Activated CD4-positive, alpha-beta T cell treated with anti-CD3 and anti-CD28 coated beads, Interleukin-2, amount 50 U/mL, for 24 hours (primary cell): Measurements from ENCODE around the gene CRMP1.
"Not testable (repeated sequence)": the region's sequence is repeated elsewhere in the genome, so short reads cannot be mapped to it uniquely, and the experiment has no call there.

Experiments
- DNase-seq, 2 donors: peaks; one replicate each; pipeline ENCODE4 v3.0.0-alpha.2; 2020; ENCODE audit warnings: low read depth in 1 of 2, low spot score in 1 of 2

CRMP1 gene

DNA sequence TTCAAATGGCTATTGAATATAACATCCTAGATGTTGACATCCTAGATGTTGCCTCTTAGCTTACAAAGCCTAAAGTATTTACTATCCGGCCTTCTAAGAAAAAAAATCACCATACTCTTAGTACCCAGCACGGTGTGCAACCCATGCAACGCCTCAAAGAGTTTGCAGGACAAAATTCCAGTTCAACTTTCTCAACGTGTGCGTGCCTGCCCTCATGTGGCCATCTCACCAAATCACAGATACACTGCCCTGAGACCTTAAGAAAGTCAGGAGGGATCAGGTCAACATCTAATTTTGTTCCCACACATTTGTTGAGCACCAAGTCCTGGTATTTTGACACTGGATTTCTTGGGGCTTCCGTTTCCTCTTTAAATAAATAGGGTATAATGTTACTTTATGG, 68.3 kb downstream of the CRMP1 start:
- no peak for DNase-seq

DNA sequence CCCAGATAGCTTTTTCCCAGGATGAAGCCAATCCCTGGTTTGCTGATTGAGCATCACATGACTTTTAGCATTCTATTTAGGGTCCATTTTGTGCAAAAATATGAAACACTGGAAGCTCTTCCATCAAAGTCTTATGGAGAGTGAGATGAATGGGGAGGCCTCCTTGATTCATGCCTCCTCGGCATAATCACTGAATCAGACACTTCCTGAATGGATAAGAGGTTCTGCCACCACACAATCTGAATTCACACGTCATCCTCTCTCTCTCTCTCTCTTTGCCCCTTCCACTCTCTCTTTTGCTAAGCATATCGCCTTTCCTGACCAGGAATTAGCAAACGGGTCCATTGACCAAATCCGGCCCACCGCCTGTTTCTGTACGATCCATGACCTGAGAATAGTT, 68.7 kb downstream of the CRMP1 start:
- no peak for DNase-seq

DNA sequence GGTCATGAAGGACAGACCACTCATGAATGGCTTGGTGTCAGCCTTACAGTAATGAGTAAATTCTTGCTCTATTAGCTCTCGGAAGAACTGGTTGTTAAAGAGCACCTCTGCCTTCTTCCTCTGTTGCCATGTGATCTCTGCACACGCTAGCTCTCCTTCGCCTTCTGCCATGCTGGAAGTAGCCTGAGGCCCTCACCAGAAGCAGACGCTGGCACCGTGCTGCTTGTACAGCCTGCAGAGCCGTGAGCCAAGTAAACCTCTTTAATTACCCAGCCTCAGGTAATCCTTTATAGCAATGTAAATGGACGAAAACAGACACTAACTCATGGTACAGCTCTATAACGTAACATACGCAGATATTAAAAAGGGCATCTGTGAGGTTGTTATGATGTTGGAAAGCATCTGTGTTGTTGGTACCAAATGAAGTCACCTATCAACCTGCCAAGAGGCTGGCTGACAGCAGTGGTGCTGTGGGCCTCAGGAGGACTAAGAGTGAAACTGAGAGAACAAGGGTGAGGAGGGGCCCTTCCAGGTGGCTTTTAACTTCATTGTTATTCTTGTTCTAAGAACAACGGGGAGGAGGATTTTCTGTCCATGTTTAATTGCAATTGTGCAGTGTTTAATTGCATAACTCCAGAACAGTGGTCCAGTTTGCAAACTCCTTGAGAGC, 69.2 kb downstream of the CRMP1 start:
- no peak for DNase-seq

DNA sequence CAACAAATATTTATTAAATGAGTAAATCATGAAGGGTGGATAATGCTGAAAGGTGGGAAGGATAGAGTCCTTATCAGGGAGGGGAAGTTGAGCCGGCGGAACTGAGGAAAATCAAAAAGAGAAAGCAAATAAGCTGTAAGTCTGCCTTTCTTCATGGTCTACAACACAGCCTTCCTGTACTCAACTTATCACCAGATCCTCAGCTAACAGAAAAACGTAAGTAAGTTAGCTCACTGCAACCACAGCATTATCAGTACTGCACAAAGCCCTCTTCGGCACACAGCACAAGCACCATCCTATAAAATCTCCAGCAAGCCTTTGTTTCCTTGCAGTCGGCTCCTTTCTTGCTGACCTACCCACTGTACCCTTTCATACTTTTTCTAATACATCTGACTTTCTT, 70.3 kb downstream of the CRMP1 start:
- no peak for DNase-seq

DNA sequence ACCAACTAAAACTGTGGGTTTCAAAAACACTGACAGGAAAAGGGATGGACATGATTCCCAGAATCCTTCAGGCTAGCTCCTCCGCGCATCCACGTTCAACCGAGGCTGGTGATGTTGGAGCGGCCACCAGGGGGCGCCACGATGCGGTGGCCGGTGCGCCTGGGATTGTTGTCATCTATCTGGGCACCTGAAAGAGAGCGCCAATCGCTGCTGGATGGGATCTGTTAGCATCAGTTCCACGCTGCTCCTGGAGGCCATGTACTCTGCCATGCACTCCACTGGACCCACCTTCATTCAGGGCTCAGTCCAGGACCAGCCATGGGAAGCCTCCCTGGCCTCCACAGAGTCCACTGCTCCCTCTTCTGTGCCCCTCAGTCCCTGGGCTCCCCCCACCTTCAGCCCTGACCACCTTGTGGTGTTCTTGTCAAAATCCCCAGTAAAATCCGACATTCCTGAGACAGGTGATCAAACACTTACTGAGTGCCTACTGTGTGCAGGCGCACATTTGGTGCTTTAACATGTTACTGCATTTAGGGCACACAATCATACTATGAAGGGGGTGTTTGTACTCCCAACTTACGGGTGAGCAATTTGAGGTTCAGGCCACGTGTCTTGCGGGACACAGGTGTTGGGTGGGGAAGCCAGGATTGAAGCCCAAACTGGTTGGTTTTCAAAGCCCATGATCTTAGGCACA, 71.1 kb downstream of the CRMP1 start:
- no peak for DNase-seq

DNA sequence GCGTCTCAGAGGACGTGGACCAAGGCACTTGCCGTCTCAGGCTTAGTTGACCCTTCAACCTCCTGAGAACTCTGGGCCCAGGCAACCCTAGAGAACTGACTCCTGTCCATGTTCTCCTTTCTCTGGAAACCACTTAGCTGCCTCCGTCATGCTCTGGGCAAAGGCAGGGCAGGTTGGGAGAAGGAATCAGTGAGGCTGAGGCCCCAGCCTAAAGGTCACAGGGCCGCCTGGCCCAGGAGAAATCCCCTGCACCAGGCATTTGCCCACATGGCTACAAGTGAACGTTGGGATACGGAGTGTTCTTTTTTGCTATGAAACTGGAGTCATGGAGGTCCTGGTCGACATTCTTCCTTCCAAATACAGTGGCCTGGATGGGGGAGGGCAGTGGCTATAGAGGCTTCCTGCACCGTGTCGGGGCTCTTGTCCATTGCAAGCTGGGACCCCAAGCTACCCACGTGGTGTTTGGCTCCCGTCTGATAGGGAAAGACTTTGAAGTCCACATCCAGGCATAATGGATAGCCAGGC, 76.0 kb downstream of the CRMP1 start:
- DNase-seq = no peak

DNA sequence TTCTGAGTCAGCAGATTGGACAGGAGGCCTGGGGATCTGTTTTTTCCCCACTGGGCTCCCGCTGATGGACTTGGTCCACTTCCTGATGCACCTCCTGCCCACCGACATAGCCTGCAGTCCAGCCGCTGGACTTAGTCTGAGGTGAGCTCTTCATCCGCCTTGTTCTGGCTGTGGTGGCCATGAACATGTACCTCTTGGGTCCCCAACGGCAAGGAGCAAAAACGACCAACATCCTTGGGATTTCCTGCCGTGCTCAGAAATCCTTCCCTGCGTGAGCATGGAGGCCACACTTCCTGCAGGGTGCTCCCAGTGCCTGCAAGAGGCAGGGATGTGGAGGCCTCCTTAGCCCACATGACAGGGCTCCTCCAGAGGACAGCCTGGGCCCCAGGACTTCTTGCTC, 76.8 kb downstream of the CRMP1 start:
- no peak for DNase-seq

DNA sequence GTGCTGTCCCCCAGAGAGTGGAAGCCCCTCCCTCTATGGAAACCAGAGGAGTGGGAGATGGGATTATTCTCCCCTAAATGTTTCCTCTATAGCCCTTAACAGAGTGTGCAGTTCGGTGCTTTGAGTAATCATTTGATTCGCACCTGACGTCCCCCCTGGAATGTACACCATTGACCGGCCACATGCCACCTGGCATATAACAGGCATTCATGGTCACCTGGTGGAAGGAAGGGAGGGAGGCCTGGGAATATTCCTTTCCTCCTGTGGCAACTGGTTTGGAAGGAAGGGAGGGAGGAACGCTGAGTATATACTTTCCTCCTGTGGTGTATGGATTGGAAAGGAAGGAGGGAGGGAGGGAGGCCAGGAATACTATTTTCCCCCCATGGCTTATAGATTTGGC, 77.2 kb downstream of the CRMP1 start:
- no peak for DNase-seq

DNA sequence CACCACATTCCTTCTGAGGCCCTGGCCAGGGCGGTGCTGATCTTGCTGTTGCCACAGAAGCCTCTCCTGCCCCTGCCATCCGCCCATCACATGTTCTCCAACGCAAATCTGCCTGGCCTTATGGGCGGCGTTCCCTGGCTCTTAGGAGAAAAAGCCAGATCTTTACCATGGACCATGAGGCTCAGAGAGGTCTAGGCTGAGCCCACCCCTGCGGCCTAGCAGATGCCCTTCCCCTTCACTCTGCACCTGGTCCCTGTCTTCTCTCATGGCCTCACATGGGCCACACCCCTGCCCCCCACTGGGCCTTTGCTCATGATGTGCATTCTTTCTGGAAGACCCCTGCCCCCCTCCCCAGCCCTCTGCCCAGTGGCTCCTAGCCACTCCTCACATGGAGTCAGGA, 78.5 kb downstream of the CRMP1 start:
- no peak for DNase-seq

DNA sequence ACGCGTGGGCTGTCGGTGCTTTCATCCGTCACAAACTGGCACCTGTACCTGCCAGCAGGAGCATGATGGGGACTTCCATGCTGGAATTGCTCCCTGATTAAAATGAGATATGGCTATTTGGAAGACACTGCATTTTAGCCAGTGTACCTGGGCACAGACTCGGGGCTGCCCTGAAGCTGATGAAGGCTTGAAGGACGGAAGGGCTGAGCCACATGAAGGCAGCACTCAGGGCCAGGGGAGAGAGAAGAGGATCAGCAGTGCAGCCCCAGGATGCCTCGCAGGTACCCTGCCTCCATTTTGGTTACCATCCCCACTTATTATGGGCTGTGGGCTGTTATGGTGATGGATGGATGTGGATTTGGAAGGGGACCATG, 79.0 kb downstream of the CRMP1 start:
- no peak for DNase-seq

DNA sequence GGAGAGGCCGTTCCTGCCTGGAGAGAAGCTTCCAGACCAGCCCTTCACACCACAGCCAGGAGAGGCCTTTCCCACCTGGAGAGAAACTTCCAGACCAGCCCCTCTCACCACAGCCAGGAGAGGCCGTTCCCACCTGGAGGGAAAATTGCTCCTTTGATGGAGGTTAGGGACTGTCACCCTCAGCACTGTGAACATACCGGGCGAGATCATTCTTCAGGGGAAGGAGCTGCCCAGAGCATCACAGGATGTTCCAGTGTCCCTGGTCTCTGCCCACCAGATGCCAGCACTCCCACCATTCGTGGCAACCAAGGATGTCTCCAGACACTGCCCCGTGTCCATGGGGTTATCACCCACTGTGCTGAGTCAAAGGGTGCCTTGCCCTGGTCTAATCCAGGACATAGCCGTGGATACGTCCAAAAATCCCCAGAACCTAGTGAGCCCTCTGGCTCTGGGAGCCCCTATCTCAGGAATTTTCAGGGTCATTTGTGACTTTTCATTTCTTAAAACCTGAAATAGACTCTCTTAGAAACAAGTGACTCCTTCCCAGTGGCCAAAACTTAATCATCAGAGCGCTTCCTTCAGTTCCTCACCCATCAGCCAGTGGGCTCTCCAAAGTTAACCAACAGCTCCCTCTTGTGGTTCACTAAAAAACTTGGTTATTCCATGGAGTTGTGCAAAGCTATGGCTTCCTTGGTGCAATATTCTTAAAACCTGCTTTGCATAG, 80.2 kb downstream of the CRMP1 start:
- peak in 1 of 2 donors; percentile 13 for DNase-seq

DNA sequence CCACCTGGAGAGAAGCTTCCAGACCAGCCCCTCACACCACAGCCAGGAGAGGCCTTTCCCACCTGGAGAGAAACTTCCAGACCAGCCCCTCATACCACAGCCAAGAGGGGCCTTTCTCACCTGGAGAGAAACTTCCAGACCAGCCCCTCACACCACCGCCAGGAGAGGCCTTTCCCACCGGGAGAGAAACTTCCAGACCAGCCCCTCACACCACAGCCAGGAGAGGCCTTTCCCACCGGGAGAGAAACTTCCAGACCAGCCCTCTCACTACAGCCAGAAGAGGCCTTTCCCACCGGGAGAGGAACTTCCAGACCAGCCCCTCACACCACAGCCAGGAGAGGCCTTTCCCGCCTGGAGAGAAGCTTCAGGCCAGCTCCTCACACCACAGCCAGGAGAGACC, 80.8 kb downstream of the CRMP1 start:
- DNase-seq = not testable (repeated sequence)

DNA sequence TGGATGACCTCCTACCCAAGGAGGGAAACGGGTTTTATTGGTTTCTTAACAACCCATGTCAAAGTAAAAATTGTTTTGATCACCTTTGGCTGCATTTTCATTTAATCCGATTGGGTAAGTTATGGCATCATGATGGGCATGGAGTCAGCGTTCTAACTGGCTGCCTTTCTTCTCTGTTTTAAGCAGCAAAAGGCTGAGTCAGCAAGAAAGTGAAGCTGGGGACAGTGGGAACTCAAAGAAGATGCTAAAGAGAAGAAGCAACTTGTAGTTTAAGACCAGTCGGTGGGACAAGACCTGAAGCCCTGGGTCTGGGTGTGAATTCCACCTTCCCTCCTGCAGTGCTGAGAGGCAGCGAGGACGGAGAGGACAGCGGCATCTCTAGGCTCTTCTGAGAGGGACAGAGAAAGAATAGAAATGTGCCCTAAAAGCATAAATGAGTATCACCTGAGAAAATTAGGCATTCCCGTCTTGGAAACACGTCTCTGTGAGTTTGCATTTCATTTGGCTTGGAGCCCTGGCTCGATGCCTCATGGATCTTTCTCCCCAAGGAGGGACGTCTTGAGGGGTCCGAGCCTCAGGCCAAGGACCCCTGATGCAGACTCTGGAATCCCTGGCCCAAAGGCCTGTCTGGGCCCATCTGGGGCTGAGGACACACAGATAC, 82.0 kb downstream of the CRMP1 start:
- DNase-seq = no peak

DNA sequence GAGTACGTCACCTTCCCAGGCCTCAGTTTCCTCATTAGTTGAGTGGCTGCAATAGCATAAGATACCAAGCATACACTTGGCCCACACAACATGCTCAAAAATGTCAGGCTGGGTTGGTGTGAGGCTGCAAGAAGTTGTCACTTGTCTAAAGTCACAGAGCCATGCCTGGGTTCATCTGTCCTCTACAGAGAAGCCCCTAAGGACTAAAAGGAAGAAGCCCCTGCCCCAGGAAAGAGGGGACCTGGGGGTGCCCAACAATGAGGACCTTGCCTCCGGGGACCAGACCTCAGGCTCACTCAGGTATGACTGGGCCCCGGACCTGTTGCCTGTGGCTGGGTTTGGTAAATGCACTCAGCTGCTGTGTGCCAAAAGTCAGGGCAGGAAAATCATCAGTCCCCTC, 82.7 kb downstream of the CRMP1 start:
- DNase-seq = no peak

DNA sequence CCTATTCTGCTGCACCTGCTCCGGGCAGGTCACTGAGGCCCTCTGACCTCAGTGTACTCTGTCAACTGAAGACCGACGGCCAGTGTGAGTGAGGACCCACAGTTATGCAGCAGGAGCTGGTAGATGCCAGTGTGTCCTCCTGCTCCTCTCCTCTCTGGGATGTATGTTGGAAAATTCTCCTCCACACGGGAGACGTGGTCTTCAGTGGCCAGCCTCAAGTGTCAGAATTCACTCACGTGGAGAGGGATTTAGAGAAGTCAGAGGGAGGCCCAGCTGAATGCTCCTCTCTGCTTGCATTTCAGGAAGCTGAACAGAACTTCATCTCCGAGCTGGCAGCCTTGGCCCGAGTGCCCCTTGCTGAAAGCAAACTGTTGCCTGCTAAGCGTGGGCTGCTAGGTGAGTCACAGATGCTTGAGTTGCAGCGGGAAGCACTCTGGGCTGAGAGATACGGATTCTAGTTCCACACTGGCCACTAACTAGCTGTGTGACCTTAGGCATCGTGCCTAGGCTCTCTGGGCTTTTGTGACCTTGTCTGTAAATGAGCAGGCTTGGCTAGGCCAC, 83.6 kb downstream of the CRMP1 start:
- no peak for DNase-seq

DNA sequence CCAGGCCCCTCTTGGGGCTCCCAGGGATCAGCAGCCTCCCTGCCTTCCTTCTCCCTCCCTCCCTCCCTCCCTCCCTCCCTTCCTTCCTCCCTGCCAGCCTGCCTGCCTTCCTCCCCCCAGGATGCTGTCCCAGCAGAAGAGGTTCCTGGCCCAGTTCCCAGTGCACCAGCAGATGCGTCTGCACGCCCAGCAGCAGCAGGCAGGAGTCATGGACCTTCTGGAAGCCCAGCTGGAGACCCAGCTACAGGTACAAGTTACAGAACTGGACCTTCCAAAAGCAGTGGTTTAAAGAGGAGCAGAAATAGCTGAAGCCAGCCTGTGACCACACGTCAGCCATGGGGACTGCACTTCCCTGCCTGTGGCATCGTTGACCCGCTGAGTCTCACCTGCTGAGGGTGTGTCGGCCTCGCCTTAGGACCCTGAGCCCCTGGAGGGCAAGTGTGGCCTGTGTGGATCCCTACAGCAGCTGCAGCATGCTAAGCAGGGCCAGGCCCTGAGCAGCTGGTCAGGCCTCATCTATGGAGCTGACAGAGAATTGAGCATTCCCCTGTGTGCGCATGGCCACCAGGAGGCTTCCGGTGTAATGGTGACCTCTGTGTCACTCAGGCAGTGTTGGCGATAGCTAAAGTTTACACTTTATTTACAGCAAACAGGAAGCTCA, 84.7 kb downstream of the CRMP1 start:
- no peak for DNase-seq

DNA sequence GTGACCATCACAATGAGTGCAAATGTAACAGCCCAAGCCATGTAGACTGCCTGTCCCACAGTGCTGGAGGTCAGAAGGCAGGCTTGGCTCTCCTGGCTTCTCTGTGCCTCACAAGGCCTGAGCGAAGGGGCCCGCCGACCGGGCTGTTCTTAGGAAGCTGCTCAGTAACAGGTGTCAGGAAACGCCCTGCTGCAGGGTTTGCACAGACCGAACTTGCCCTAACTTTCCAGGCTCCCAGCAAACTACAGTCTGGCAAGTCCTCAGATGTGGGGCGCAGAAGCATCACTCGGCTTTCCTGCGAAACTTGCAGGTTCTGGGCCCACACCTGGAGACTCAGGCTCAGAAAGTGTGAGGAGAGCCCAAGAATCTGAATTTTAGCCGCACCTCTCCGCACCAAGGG, 87.6 kb downstream of the CRMP1 start:
- DNase-seq = no peak

DNA sequence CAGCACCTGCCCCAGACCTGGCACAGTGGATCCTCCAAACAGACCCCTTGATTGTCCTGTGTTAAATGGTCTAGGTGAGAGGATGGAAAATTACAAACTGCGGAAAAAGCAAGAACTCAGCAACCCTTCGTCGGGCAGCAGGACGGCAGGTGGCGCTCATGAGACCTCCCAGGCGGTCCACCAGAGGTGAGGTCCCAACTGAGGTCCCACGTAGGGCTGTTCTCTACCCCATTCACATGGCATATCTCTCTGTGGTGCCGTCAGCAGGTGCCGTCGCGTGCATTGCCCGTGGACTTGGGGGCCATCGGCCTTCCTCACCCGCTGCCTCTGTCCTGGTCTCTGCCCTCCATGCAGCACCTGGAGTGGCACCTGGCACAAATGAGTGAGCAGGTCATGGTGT, 88.2 kb downstream of the CRMP1 start:
- no peak for DNase-seq

DNA sequence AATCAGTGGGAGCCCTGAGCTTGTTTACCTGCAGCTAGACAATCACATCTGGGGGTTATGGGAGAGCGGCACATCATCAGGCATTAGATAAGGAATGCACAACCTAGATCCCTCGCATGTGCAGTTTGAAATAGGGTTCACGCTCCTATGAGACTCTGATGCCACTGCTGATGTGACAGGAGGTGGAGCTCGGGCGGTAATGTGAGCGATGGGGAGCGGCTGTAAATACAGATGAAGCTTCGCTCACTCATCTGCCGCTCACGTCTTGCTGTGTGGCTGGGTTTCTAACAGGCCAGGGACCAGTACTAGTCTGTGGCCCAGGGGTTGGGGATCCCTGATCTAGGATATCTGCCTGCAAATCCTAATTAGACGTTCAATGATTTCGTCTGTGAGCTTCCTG, 90.3 kb downstream of the CRMP1 start:
- DNase-seq = no peak

DNA sequence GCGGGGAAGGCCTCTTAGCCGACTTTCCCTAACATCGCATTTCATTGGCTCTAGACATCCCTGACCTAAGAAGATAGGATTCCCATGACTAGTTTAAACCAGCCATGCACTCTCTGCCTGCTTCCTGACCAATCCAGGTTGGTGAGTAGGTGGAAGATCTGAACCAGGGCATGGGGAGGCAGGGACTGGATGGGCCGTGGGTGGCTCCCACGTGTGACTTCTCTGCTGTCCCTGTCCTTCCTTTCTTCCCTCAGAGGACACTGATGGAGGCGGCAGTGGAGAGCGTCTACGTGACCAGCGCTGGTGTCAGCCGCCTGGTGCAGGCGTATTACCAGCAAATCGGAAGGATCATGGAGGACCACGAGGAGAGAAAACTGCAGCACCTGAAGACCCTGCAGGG, 91.2 kb downstream of the CRMP1 start:
- no peak for DNase-seq

DNA sequence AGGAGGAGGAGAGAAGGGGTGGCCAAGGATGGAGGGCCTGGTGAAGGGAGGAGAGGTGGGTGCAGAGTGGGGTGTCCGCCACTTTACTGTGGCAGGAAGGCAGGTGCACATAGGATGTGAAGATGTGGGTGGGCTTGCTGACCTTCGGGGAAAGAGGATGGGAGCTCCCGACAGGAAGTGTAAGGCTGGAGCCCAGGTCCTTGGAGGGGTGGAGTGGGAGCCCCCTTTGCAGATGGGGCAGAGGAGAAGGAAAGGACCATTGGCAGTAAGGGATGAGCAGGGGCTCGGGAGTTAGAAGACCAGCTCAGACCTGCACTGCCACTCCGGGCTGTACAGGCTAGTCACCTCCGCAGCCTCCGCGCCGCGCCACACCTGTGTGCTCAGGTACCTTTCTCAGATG, 92.4 kb downstream of the CRMP1 start:
- DNase-seq = no peak
